DMS153 treated with DMSO at 0.1 percent for 48 hours (cell line): ENCODE measurements around the gene LITAF.
"Not testable (repeated sequence)": the region's sequence is repeated elsewhere in the genome, so short reads cannot be mapped to it uniquely, and the experiment has no call there.

ENCODE experiments used
- DNase-seq: peaks from one replicate; lab custom pipeline; 2025; ENCODE audit not compliant: unreplicated experiment; lab: John Stamatoyannopoulos, UW

LITAF gene

GRCh38 chr16:11601425-11601824 is 14.7 kb upstream of the LITAF start:
- DNase-seq = no peak

- no peak for DNase-seq
Measured at GRCh38 chr16:11599579-11599978, 12.9 kb upstream of the LITAF start.

- DNase-seq = no peak
Measured at GRCh38 chr16:11597235-11598095, 10.7 kb upstream of the LITAF start.

- DNase-seq = no peak
Measured at GRCh38 chr16:11596572-11597226, 10.0 kb upstream of the LITAF start.

- DNase-seq = no peak
Measured at GRCh38 chr16:11593581-11593980, 6.9 kb upstream of the LITAF start.

GRCh38 chr16:11593076-11593475 is 6.4 kb upstream of the LITAF start:
- DNase-seq = not testable (repeated sequence)

- not testable (repeated sequence) for DNase-seq
Measured at GRCh38 chr16:11591630-11592029, 4.9 kb upstream of the LITAF start.

- DNase-seq = no peak
Measured at GRCh38 chr16:11589198-11589550, 2.5 kb upstream of the LITAF start.

GRCh38 chr16:11588321-11589197 is 1.8 kb upstream of the LITAF start:
- DNase-seq = no peak

- no peak for DNase-seq
Measured at GRCh38 chr16:11587643-11588247, 1.0 kb upstream of the LITAF start.

- DNase-seq = no peak
Measured at GRCh38 chr16:11586378-11586855, 302 bp downstream of the LITAF start.

GRCh38 chr16:11585460-11586377 is 1.0 kb downstream of the LITAF start:
- no peak for DNase-seq

- DNase-seq = no peak
Measured at GRCh38 chr16:11583889-11584565, 2.7 kb downstream of the LITAF start.

- DNase-seq = no peak
Measured at GRCh38 chr16:11583166-11583565, 3.6 kb downstream of the LITAF start.

GRCh38 chr16:11582157-11582814 is 4.4 kb downstream of the LITAF start:
- DNase-seq = no peak

GRCh38 chr16:11581678-11582077 is 5.0 kb downstream of the LITAF start:
- DNase-seq = no peak

- DNase-seq = no peak
Measured at GRCh38 chr16:11580451-11581086, 6.2 kb downstream of the LITAF start.

GRCh38 chr16:11577290-11577660 is 9.4 kb downstream of the LITAF start:
- DNase-seq = not testable (repeated sequence)
